ENCODE results near the gene INKA2. TPM values are rescaled to one million over a fixed set of nuclear protein-coding genes. Genes with fewer than 3 reads are reported as not detected.

INKA2 gene
- total and polyA plus RNA-seq, 7 donors, result 1.2 to 5.4 (median 3.0) TPM

- Histone ChIP-seq H3K27me3 (no peaks in the 10 kb centered on the region), H3K27ac (peak overlapping the region in 1 of 4 donors; percentile 19), H3K4me1 (peaks cover 0 to 38% (median 32%) of the 10 kb centered on the region in 4 donors), H3K9me3 (no peaks in the 10 kb centered on the region), H3K4me3 (no peak overlapping the region), H3K36me3 (peaks cover 0 to 10% (median 0%) of the 10 kb centered on the region in 4 donors)
- intact Hi-C loops (cut with DNase I), result no loop called here
- DNase-seq, result no peak
- TF ChIP-seq CTCF (IDR thresholded peaks at IDR 0.05) (no peak), POLR2AphosphoS5 (IDR thresholded peaks at IDR 0.05) (peak in 2 of 4 donors; percentile 4 to 39), POLR2A (IDR thresholded peaks at IDR 0.05) (no peak), EP300 (IDR thresholded peaks at IDR 0.05) (no peak)
- WGBS, 2 donors, result 75 to 79% methylated on average over 10 of the region's 10 CpGs
These were observed 18.0 kb downstream of the INKA2 start for GRCh38 chr1:111720977-111721786.

GRCh38 chr1:111720274-111720976 lies 18.8 kb downstream of the INKA2 start:
- intact Hi-C loops (cut with DNase I), result no loop called here
- H3K4me1 ChIP-seq, result peaks cover 0 to 37% (median 31%) of the 10 kb centered on the region in 4 donors

GRCh38 chr1:111719674-111720132 lies 19.5 kb downstream of the INKA2 start:
- Histone ChIP-seq H3K27me3 (no peaks in the 10 kb centered on the region), H3K36me3 (peaks cover 0 to 10% (median 0%) of the 10 kb centered on the region in 4 donors), H3K27ac (peak overlapping the region in 1 of 4 donors; percentile 19), H3K9me3 (no peaks in the 10 kb centered on the region), H3K4me3 (no peak overlapping the region), H3K4me1 (peaks cover 0 to 32% (median 25%) of the 10 kb centered on the region in 4 donors)
- TF ChIP-seq POLR2A (IDR thresholded peaks at IDR 0.05) (no peak), CTCF (IDR thresholded peaks at IDR 0.05) (no peak), EP300 (IDR thresholded peaks at IDR 0.05) (no peak), POLR2AphosphoS5 (IDR thresholded peaks at IDR 0.05) (no peak)
- intact Hi-C loops (cut with DNase I), result no loop called here
- WGBS, 2 donors, result 40 to 65% methylated on average over 4 of the region's 4 CpGs
- DNase-seq, result no peak

More at GRCh38 chr1:111720274-111720976, 18.8 kb downstream of the INKA2 start:
- Histone ChIP-seq H3K4me3 (no peak overlapping the region), H3K27me3 (no peaks in the 10 kb centered on the region), H3K9me3 (no peaks in the 10 kb centered on the region), H3K27ac (peak overlapping the region in 2 of 4 donors; percentile 11 to 19), H3K36me3 (peaks cover 0 to 10% (median 0%) of the 10 kb centered on the region in 4 donors)
- TF ChIP-seq CTCF (IDR thresholded peaks at IDR 0.05) (no peak), POLR2AphosphoS5 (IDR thresholded peaks at IDR 0.05) (peak in 1 of 4 donors; percentile 6)
- no peak for DNase-seq
- 78 to 79% methylated on average over 7 of the region's 7 CpGs for WGBS, 2 donors

- intact Hi-C loops (cut with DNase I), result no loop called here
- Histone ChIP-seq H3K36me3 (peaks cover 0 to 10% (median 0%) of the 10 kb centered on the region in 4 donors), H3K9me3 (no peaks in the 10 kb centered on the region), H3K4me1 (peaks cover 0 to 32% (median 25%) of the 10 kb centered on the region in 4 donors), H3K4me3 (no peak overlapping the region), H3K27me3 (no peaks in the 10 kb centered on the region), H3K27ac (peak overlapping the region in 1 of 4 donors; percentile 19)
- peak in 2 of 4 donors; percentile 23 to 25 for TF ChIP-seq POLR2AphosphoS5 (IDR thresholded peaks at IDR 0.05)
- TF ChIP-seq EP300 (IDR thresholded peaks at IDR 0.05), result no peak
- no peak for DNase-seq
- 96% methylated on average over 5 of the region's 5 CpGs for WGBS, 2 donors
These were observed 20.1 kb downstream of the INKA2 start for GRCh38 chr1:111719135-111719534.

GRCh38 chr1:111717450-111717849 lies 21.7 kb downstream of the INKA2 start:
- Histone ChIP-seq H3K4me3 (no peak overlapping the region), H3K27me3 (no peaks in the 10 kb centered on the region), H3K9me3 (no peaks in the 10 kb centered on the region), H3K4me1 (peaks cover 0 to 32% (median 25%) of the 10 kb centered on the region in 4 donors), H3K36me3 (peaks cover 0 to 19% (median 2%) of the 10 kb centered on the region in 4 donors), H3K27ac (no peak overlapping the region)
- TF ChIP-seq EP300 (IDR thresholded peaks at IDR 0.05) (no peak), POLR2A (IDR thresholded peaks at IDR 0.05) (no peak), POLR2AphosphoS5 (IDR thresholded peaks at IDR 0.05) (no peak), CTCF (IDR thresholded peaks at IDR 0.05) (no peak)
- WGBS, 2 donors, result 91 to 98% methylated on average over 2 of the region's 2 CpGs
- intact Hi-C loops (cut with DNase I), result no loop called here
- no peak for DNase-seq
